Mucosa of stomach (tissue), 1 donor: ENCODE measurements around the gene UROD.
"Not testable (repeated sequence)": the region's sequence is repeated elsewhere in the genome, so short reads cannot be mapped to it uniquely, and the experiment has no call there.

Experiments used
- H3K27me3 ChIP-seq: one replicate; pipeline ENCODE4 v1.7.0; 2013; ENCODE audit warnings: mild to moderate bottlenecking, low read length; ENCODE audit not compliant: control insufficient read depth, insufficient read depth
- H3K36me3 ChIP-seq: one replicate; pipeline ENCODE4 v1.7.0; 2013; ENCODE audit warnings: low read length; ENCODE audit not compliant: control insufficient read depth, insufficient read depth
- H3K4me1 ChIP-seq: one replicate; pipeline ENCODE4 v1.7.0; 2013; ENCODE audit warnings: mild to moderate bottlenecking, low read length; ENCODE audit not compliant: control insufficient read depth, insufficient read depth
- H3K4me3 ChIP-seq: one replicate; pipeline ENCODE4 v1.7.0; 2013; ENCODE audit warnings: low read length
- H3K9ac ChIP-seq: one replicate; pipeline ENCODE4 v1.7.0; 2013; ENCODE audit warnings: mild to moderate bottlenecking, low read length, moderate library complexity
- H3K9me3 ChIP-seq: one replicate; pipeline ENCODE4 v1.7.0; 2013; ENCODE audit warnings: mild to moderate bottlenecking, low read length, moderate library complexity; ENCODE audit not compliant: control insufficient read depth
- donor health status: Pancreatic carcinoma.

Gene UROD

GRCh38 chr1:45011837-45012638 is at the start of gene UROD:
TSS of gene UROD (plus strand) at chr1:45012254. CDS start at chr1:45012266, 12 bp downstream.
- peaks cover 26% of the 10 kb centered on the region for H3K36me3 ChIP-seq
- H3K4me3 ChIP-seq = peak within 1 kb of the TSS; percentile 70
- H3K4me1 ChIP-seq = peaks cover 31% of the 10 kb centered on the region
- H3K9me3 ChIP-seq = no peaks in the 10 kb centered on the region
- H3K9ac ChIP-seq = peak within 1 kb of the TSS; percentile 78
- no peaks in the 10 kb centered on the region for H3K27me3 ChIP-seq

- Histone ChIP-seq H3K9me3 (no peaks in the 10 kb centered on the region), H3K36me3 (no peaks in the 10 kb centered on the region), H3K27me3 (no peaks in the 10 kb centered on the region), H3K4me3 (no peak overlapping the region), H3K9ac (no peak overlapping the region), H3K4me1 (no peaks in the 10 kb centered on the region)
Measured at GRCh38 chr1:44962729-44963128, 49.3 kb upstream of the UROD start.

GRCh38 chr1:44964396-44964795 is 47.7 kb upstream of the UROD start:
- Histone ChIP-seq H3K27me3 (no peaks in the 10 kb centered on the region), H3K9ac (no peak overlapping the region), H3K36me3 (no peaks in the 10 kb centered on the region), H3K4me1 (no peaks in the 10 kb centered on the region), H3K9me3 (no peaks in the 10 kb centered on the region), H3K4me3 (no peak overlapping the region)

GRCh38 chr1:44970317-44970716 is 41.7 kb upstream of the UROD start:
- H3K4me3 ChIP-seq = no peak overlapping the region
- no peak overlapping the region for H3K9ac ChIP-seq
- H3K36me3 ChIP-seq = no peaks in the 10 kb centered on the region
- no peaks in the 10 kb centered on the region for H3K27me3 ChIP-seq
- peaks cover 4% of the 10 kb centered on the region for H3K4me1 ChIP-seq
- no peaks in the 10 kb centered on the region for H3K9me3 ChIP-seq

- Histone ChIP-seq H3K27me3 (no peaks in the 10 kb centered on the region), H3K36me3 (no peaks in the 10 kb centered on the region), H3K4me3 (no peak overlapping the region), H3K9ac (no peak overlapping the region), H3K4me1 (peaks cover 4% of the 10 kb centered on the region), H3K9me3 (no peaks in the 10 kb centered on the region)
Measured at GRCh38 chr1:44973645-44974044, 38.4 kb upstream of the UROD start.

GRCh38 chr1:44976252-44976651 is 35.8 kb upstream of the UROD start:
- no peak overlapping the region for H3K4me3 ChIP-seq
- no peaks in the 10 kb centered on the region for H3K27me3 ChIP-seq
- no peak overlapping the region for H3K9ac ChIP-seq
- H3K9me3 ChIP-seq = no peaks in the 10 kb centered on the region
- H3K36me3 ChIP-seq = no peaks in the 10 kb centered on the region
- no peaks in the 10 kb centered on the region for H3K4me1 ChIP-seq

- not testable (repeated sequence) for H3K36me3 ChIP-seq, H3K27me3 ChIP-seq, H3K9ac ChIP-seq, H3K4me1 ChIP-seq, H3K9me3 ChIP-seq, H3K4me3 ChIP-seq
Measured at GRCh38 chr1:44977372-44977771, 34.7 kb upstream of the UROD start.

- Histone ChIP-seq H3K36me3 (no peaks in the 10 kb centered on the region), H3K9me3 (no peaks in the 10 kb centered on the region), H3K27me3 (no peaks in the 10 kb centered on the region), H3K9ac (peak overlapping the region; percentile 68), H3K4me3 (peak overlapping the region; percentile 57), H3K4me1 (peaks cover 9% of the 10 kb centered on the region)
Measured at GRCh38 chr1:44985747-44986359, 26.2 kb upstream of the UROD start.

- Histone ChIP-seq H3K36me3 (no peaks in the 10 kb centered on the region), H3K4me1 (peaks cover 9% of the 10 kb centered on the region), H3K27me3 (no peaks in the 10 kb centered on the region), H3K9me3 (no peaks in the 10 kb centered on the region), H3K9ac (no peak overlapping the region), H3K4me3 (no peak overlapping the region)
Measured at GRCh38 chr1:44988531-44989156, 23.4 kb upstream of the UROD start.

GRCh38 chr1:44994309-44994898 is 17.6 kb upstream of the UROD start:
- Histone ChIP-seq H3K4me1 (no peaks in the 10 kb centered on the region), H3K9ac (no peak overlapping the region), H3K27me3 (no peaks in the 10 kb centered on the region), H3K36me3 (no peaks in the 10 kb centered on the region), H3K9me3 (no peaks in the 10 kb centered on the region), H3K4me3 (no peak overlapping the region)

GRCh38 chr1:44995467-44996238 is 16.4 kb upstream of the UROD start:
- Histone ChIP-seq H3K9ac (no peak overlapping the region), H3K9me3 (no peaks in the 10 kb centered on the region), H3K27me3 (no peaks in the 10 kb centered on the region), H3K36me3 (no peaks in the 10 kb centered on the region), H3K4me1 (peaks cover under 1% of the 10 kb centered on the region), H3K4me3 (no peak overlapping the region)
